ENCODE results near the gene TNFSF13. TPM values are rescaled to one million over a fixed set of nuclear protein-coding genes. Genes with fewer than 3 reads are reported as not detected.

TNFSF13 gene
- total and polyA plus RNA-seq, 5 donors from 2014 or later, result 0.41 to 1.6 (median 0.48) TPM; not detected in 1

- Histone ChIP-seq H3K9me3 (ENCODE audit: control insufficient read depth in 2 of 2, low read length in 2 of 2) (no peaks in the 10 kb centered on the region), H3K4me1 (ENCODE audit: control insufficient read depth, insufficient read depth, low read length, poor library complexity, severe bottlenecking) (no peaks in the 10 kb centered on the region), H3K36me3 (ENCODE audit: control insufficient read depth, insufficient read depth, low read length) (peaks cover 35% of the 10 kb centered on the region), H3K27ac (ENCODE audit: insufficient read depth, low read length, poor library complexity, severe bottlenecking) (no peak overlapping the region), H3K27me3 (ENCODE audit: control insufficient read depth, insufficient read depth, low read length) (no peaks in the 10 kb centered on the region), H3K4me3 (ENCODE audit: low read depth, low read length) (no peak overlapping the region)
- H3K4me3 Mint-ChIP-seq, result no peak overlapping the region
- no peaks in the 10 kb centered on the region for H3K27me3 Mint-ChIP-seq
- H3K27ac Mint-ChIP-seq, result no peak overlapping the region
- no peaks in the 10 kb centered on the region for H3K9me3 Mint-ChIP-seq
- peaks cover 8% of the 10 kb centered on the region for H3K36me3 Mint-ChIP-seq
- peaks cover 0 to 5% (median 0%) of the 10 kb centered on the region in 4 donors for H3K4me1 Mint-ChIP-seq
- DNase-seq, result no peak
- ATAC-seq (ENCODE audit: low read depth in 2 of 2), result no peak
Measured at GRCh38 chr17:7515911-7516610, 42.5 kb upstream of the TNFSF13 start.

GRCh38 chr17:7523033-7523432, 35.5 kb upstream of the TNFSF13 start:
- peaks cover 0 to 4% (median 1%) of the 10 kb centered on the region in 4 donors for H3K4me1 Mint-ChIP-seq
- H3K4me1 ChIP-seq (ENCODE audit: control insufficient read depth, insufficient read depth, low read length, poor library complexity, severe bottlenecking), result no peaks in the 10 kb centered on the region
- no peak overlapping the region for H3K4me3 Mint-ChIP-seq
- H3K27ac Mint-ChIP-seq, result peak overlapping the region in 1 of 3 donors; percentile 51
- no peak overlapping the region for H3K27ac ChIP-seq (ENCODE audit: insufficient read depth, low read length, poor library complexity, severe bottlenecking)
- no peaks in the 10 kb centered on the region for H3K27me3 Mint-ChIP-seq
- peaks cover 0 to 4% (median 0%) of the 10 kb centered on the region in 7 donors for H3K9me3 Mint-ChIP-seq
- H3K36me3 ChIP-seq (ENCODE audit: control insufficient read depth, insufficient read depth, low read length), result no peaks in the 10 kb centered on the region
- DNase-seq (peak; percentile 28 to 62 (median 52)), ATAC-seq (ENCODE audit: low read depth in 2 of 2) (peak in 1 of 2 donors; percentile 46)
- H3K27me3 ChIP-seq (ENCODE audit: control insufficient read depth, insufficient read depth, low read length), result no peaks in the 10 kb centered on the region
- H3K36me3 Mint-ChIP-seq, result no peaks in the 10 kb centered on the region
- H3K9me3 ChIP-seq (ENCODE audit: control insufficient read depth in 2 of 2, low read length in 2 of 2), result no peaks in the 10 kb centered on the region
- no peak overlapping the region for H3K4me3 ChIP-seq (ENCODE audit: low read depth, low read length)

DNA sequence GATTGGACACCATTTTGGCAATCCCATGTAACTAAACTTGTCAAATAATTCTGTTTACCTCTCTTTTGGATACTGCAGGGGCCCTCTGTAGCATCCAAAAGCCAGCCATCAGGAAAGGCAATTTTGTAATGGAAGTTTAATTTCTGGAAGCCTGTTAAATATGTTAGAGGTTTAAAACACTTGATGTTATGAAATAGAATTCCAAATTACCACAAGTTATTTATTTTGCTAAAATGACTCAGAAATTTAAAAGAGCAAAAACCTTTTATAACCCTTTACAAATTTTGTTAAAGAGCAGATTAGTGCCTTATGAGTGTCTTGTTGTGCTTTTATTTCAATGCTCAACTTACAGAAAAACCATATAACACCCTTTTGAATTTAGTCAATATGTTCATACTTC, 29.7 kb upstream of the TNFSF13 start:
- Mint-ChIP-seq H3K27ac (no peak overlapping the region), H3K4me1 (no peaks in the 10 kb centered on the region), H3K36me3 (no peaks in the 10 kb centered on the region), H3K27me3 (peaks cover 5% of the 10 kb centered on the region), H3K4me3 (no peak overlapping the region), H3K9me3 (peaks cover 0 to 14% (median 1%) of the 10 kb centered on the region in 7 donors)
- H3K4me3 ChIP-seq (ENCODE audit: low read depth, low read length), result no peak overlapping the region
- ATAC-seq (ENCODE audit: low read depth in 2 of 2), result no peak
- H3K4me1 ChIP-seq (ENCODE audit: control insufficient read depth, insufficient read depth, low read length, poor library complexity, severe bottlenecking), result no peaks in the 10 kb centered on the region
- H3K27ac ChIP-seq (ENCODE audit: insufficient read depth, low read length, poor library complexity, severe bottlenecking), result no peak overlapping the region
- no peaks in the 10 kb centered on the region for H3K36me3 ChIP-seq (ENCODE audit: control insufficient read depth, insufficient read depth, low read length)
- peaks cover 0 to 8% of the 10 kb centered on the region in 2 experiments for H3K9me3 ChIP-seq (ENCODE audit: control insufficient read depth in 2 of 2, low read length in 2 of 2)
- no peaks in the 10 kb centered on the region for H3K27me3 ChIP-seq (ENCODE audit: control insufficient read depth, insufficient read depth, low read length)
- DNase-seq, result no peak

GRCh38 chr17:7530023-7530900, 28.3 kb upstream of the TNFSF13 start:
- Mint-ChIP-seq H3K4me3 (no peak overlapping the region), H3K27ac (no peak overlapping the region), H3K4me1 (no peaks in the 10 kb centered on the region), H3K36me3 (no peaks in the 10 kb centered on the region), H3K27me3 (peaks cover 5% of the 10 kb centered on the region), H3K9me3 (peaks cover 0 to 14% (median 1%) of the 10 kb centered on the region in 7 donors)
- H3K4me1 ChIP-seq (ENCODE audit: control insufficient read depth, insufficient read depth, low read length, poor library complexity, severe bottlenecking), result no peaks in the 10 kb centered on the region
- peaks cover 0 to 8% of the 10 kb centered on the region in 2 experiments for H3K9me3 ChIP-seq (ENCODE audit: control insufficient read depth in 2 of 2, low read length in 2 of 2)
- H3K27me3 ChIP-seq (ENCODE audit: control insufficient read depth, insufficient read depth, low read length), result no peaks in the 10 kb centered on the region
- H3K4me3 ChIP-seq (ENCODE audit: low read depth, low read length), result no peak overlapping the region
- DNase-seq, result no peak
- H3K27ac ChIP-seq (ENCODE audit: insufficient read depth, low read length, poor library complexity, severe bottlenecking), result no peak overlapping the region
- H3K36me3 ChIP-seq (ENCODE audit: control insufficient read depth, insufficient read depth, low read length), result no peaks in the 10 kb centered on the region
- ATAC-seq (ENCODE audit: low read depth in 2 of 2), result no peak

DNA sequence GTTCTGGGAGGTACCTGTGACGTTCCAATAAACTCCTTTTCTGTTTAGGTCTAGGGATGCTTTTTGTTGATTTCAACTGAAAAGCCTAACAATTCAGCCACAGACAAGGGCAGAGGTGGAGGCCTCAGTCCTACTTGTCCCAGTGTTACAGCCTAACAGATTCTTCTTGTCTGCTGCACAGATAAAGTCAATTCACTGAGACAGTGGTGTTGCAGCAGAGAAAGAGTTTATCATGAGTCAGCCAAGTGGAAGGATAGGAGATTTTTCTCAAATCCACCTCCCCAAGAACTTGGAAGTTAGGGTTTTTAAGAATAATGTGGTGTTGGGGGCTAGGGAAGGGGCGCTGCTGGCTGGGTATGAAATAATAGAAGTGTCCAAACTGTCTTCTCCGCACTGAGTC, 20.5 kb upstream of the TNFSF13 start:
- Mint-ChIP-seq H3K27ac (no peak overlapping the region), H3K4me3 (no peak overlapping the region), H3K36me3 (peaks cover 4% of the 10 kb centered on the region), H3K9me3 (no peaks in the 10 kb centered on the region), H3K4me1 (no peaks in the 10 kb centered on the region), H3K27me3 (peaks cover 3% of the 10 kb centered on the region)
- H3K9me3 ChIP-seq (ENCODE audit: control insufficient read depth in 2 of 2, low read length in 2 of 2), result peaks cover 0 to 6% of the 10 kb centered on the region in 2 experiments
- no peaks in the 10 kb centered on the region for H3K27me3 ChIP-seq (ENCODE audit: control insufficient read depth, insufficient read depth, low read length)
- H3K4me1 ChIP-seq (ENCODE audit: control insufficient read depth, insufficient read depth, low read length, poor library complexity, severe bottlenecking), result no peaks in the 10 kb centered on the region
- no peaks in the 10 kb centered on the region for H3K36me3 ChIP-seq (ENCODE audit: control insufficient read depth, insufficient read depth, low read length)
- H3K4me3 ChIP-seq (ENCODE audit: low read depth, low read length), result no peak overlapping the region
- DNase-seq (no peak), ATAC-seq (ENCODE audit: low read depth in 2 of 2) (no peak)
- H3K27ac ChIP-seq (ENCODE audit: insufficient read depth, low read length, poor library complexity, severe bottlenecking), result no peak overlapping the region

DNA sequence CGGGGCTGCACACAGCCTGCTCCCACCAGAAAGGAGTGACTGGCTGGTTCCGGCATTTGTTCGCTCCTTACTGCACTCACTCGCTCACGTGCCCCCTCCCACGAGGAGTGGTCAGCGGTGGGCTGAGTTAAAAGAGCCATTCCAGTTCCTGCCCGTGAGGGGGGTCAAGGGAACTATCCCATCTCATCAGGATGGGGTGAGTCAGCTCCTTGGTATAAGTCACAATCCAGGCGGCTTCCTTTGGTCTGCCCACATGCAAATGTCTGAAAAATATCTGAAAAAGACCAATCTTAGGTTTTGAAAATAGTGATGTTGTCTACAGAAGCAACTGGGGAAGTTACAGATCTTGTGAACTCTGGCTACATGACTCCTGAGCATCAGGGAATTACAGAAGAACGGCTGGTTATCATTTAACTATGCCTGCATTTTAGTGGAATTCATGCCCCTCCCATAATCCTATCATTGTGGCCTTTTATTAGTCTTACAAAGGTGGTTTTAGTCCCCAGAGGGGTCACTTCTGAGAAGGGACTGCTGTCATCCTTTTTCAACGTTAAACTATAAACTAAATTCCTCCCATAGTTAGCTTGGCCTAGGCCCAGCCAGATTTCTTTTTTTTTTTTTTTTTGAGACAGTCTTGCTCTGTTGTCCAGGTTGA, 19.5 kb upstream of the TNFSF13 start:
- DNase-seq (no peak), ATAC-seq (ENCODE audit: low read depth in 2 of 2) (no peak)
- no peaks in the 10 kb centered on the region for H3K9me3 Mint-ChIP-seq
- H3K4me1 Mint-ChIP-seq, result peaks cover 0 to 5% (median 0%) of the 10 kb centered on the region in 4 donors
- no peaks in the 10 kb centered on the region for H3K4me1 ChIP-seq (ENCODE audit: control insufficient read depth, insufficient read depth, low read length, poor library complexity, severe bottlenecking)
- H3K36me3 ChIP-seq (ENCODE audit: control insufficient read depth, insufficient read depth, low read length), result no peaks in the 10 kb centered on the region
- peaks cover 10% of the 10 kb centered on the region for H3K27me3 Mint-ChIP-seq
- H3K27ac ChIP-seq (ENCODE audit: insufficient read depth, low read length, poor library complexity, severe bottlenecking), result no peak overlapping the region
- H3K9me3 ChIP-seq (ENCODE audit: control insufficient read depth in 2 of 2, low read length in 2 of 2), result peaks cover 0 to 6% of the 10 kb centered on the region in 2 experiments
- H3K36me3 Mint-ChIP-seq, result peaks cover 4% of the 10 kb centered on the region
- no peak overlapping the region for H3K4me3 Mint-ChIP-seq
- H3K27ac Mint-ChIP-seq, result no peak overlapping the region
- no peaks in the 10 kb centered on the region for H3K27me3 ChIP-seq (ENCODE audit: control insufficient read depth, insufficient read depth, low read length)
- no peak overlapping the region for H3K4me3 ChIP-seq (ENCODE audit: low read depth, low read length)

DNA sequence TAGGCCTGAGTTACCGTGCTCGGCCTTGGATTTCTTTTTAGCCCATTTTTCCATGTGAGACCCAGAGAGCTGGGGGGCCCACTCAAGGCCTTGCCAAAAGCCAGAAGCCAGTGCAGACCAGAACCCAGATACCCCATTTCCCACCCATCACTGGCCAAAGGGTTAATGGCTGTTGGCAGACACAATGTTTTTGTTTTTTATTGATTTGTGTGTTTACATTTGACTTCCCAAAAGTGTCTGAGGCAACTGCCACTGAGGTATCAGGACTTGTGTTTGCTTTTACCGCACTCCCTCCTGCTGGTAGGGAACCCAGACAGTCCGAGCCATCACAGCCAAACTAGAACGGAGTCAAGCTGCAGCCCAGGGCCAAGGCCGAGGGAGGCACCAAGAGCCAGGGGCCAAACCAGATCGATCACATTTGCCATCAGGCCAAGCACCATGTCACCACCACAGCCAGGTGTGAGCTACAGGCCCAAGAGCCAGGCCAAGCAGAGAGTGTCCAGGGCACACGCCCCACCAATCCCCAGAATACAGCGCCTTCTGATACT, 17.4 kb upstream of the TNFSF13 start:
- no peak overlapping the region for H3K27ac Mint-ChIP-seq
- H3K36me3 Mint-ChIP-seq, result peaks cover 4% of the 10 kb centered on the region
- Histone ChIP-seq H3K9me3 (ENCODE audit: control insufficient read depth in 2 of 2, low read length in 2 of 2) (peaks cover 0 to 6% of the 10 kb centered on the region in 2 experiments), H3K36me3 (ENCODE audit: control insufficient read depth, insufficient read depth, low read length) (no peaks in the 10 kb centered on the region), H3K27me3 (ENCODE audit: control insufficient read depth, insufficient read depth, low read length) (no peaks in the 10 kb centered on the region), H3K4me3 (ENCODE audit: low read depth, low read length) (no peak overlapping the region), H3K27ac (ENCODE audit: insufficient read depth, low read length, poor library complexity, severe bottlenecking) (no peak overlapping the region), H3K4me1 (ENCODE audit: control insufficient read depth, insufficient read depth, low read length, poor library complexity, severe bottlenecking) (no peaks in the 10 kb centered on the region)
- DNase-seq (no peak), ATAC-seq (ENCODE audit: low read depth in 2 of 2) (no peak)
- no peaks in the 10 kb centered on the region for H3K9me3 Mint-ChIP-seq
- H3K4me3 Mint-ChIP-seq, result no peak overlapping the region
- H3K4me1 Mint-ChIP-seq, result peaks cover 0 to 5% (median 0%) of the 10 kb centered on the region in 4 donors
- peaks cover 10% of the 10 kb centered on the region for H3K27me3 Mint-ChIP-seq

Measured in CD4-positive, CD25-positive, alpha-beta regulatory T cell (primary cell).